ENCODE data around the gene NKAIN1.

DNA sequence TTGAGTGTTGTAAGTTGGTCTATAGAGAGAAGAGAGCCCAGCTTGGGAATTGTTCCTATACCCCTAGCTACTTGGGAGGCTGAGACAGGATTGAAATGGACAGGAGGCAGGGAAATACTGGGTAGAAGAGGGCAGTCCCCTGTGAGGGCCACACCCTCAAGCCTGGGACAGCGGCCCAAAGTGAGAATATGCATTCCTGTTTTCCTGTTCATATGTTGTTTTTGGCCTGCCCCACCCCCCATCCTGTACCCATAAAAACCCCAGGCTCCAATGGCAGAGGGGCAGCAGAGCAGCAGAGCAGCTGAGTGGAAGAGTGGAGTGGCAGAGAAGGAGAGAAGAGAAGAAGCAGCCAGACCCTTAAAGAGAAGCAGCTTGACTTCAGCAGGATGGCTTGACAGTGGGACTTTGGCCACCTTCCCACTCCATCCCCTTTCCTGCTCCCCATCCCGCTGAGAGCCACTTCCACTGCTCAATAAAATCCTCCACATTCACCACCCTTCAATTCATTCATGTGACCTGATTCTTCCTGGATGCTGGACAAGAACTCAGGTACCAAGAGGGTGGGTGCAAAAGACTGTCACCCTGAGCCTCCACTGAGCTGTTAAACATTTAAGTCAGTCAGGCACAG is 103.6 kb downstream of the NKAIN1 start:
- TF ChIP-seq, protein P1, sequence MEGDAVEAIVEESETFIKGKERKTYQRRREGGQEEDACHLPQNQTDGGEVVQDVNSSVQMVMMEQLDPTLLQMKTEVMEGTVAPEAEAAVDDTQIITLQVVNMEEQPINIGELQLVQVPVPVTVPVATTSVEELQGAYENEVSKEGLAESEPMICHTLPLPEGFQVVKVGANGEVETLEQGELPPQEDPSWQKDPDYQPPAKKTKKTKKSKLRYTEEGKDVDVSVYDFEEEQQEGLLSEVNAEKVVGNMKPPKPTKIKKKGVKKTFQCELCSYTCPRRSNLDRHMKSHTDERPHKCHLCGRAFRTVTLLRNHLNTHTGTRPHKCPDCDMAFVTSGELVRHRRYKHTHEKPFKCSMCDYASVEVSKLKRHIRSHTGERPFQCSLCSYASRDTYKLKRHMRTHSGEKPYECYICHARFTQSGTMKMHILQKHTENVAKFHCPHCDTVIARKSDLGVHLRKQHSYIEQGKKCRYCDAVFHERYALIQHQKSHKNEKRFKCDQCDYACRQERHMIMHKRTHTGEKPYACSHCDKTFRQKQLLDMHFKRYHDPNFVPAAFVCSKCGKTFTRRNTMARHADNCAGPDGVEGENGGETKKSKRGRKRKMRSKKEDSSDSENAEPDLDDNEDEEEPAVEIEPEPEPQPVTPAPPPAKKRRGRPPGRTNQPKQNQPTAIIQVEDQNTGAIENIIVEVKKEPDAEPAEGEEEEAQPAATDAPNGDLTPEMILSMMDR (tag by site-specific recombination; IDR thresholded peaks at IDR 0.05): no peak
- TF ChIP-seq ZNF266 (tag by site-specific recombination; IDR thresholded peaks at IDR 0.05; ENCODE audit: low read depth) (no peak), ZNF114 (tag by site-specific recombination; IDR thresholded peaks at IDR 0.05) (no peak), SALL2 (tag by site-specific recombination; IDR thresholded peaks at IDR 0.05; ENCODE audit: borderline replicate concordance) (no peak), ZNF24 (tag by site-specific recombination; IDR thresholded peaks at IDR 0.05) (no peak), ZBTB48 (tag by site-specific recombination; IDR thresholded peaks at IDR 0.05) (no peak), ZNF544 (tag by site-specific recombination; IDR thresholded peaks at IDR 0.05) (no peak), ZNF791 (tag by site-specific recombination; IDR thresholded peaks at IDR 0.05) (no peak), SP7 (tag by site-specific recombination; IDR thresholded peaks at IDR 0.05) (no peak)
- TF ChIP-seq, protein P2, sequence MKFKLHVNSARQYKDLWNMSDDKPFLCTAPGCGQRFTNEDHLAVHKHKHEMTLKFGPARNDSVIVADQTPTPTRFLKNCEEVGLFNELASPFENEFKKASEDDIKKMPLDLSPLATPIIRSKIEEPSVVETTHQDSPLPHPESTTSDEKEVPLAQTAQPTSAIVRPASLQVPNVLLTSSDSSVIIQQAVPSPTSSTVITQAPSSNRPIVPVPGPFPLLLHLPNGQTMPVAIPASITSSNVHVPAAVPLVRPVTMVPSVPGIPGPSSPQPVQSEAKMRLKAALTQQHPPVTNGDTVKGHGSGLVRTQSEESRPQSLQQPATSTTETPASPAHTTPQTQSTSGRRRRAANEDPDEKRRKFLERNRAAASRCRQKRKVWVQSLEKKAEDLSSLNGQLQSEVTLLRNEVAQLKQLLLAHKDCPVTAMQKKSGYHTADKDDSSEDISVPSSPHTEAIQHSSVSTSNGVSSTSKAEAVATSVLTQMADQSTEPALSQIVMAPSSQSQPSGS (tag by site-specific recombination; IDR thresholded peaks at IDR 0.05; ENCODE audit: low read depth): no peak

Measured in HEK293 (cell line).